ENCODE measurements around the gene THRB. TPM values are rescaled to one million over a fixed set of nuclear protein-coding genes. Genes with fewer than 3 reads are reported as not detected.

The THRB gene
- total and polyA plus RNA-seq, 10 donors = 1.00 to 26.6 (median 16.2) TPM

- intact Hi-C loops (cut with DNase I; ENCODE audit: low total_unique reads) = no loop called here
- 81 to 92% (median 91%) methylated on average over 3 of the region's 3 CpGs for WGBS, 5 donors
- peaks cover 0 to 8% (median 0%) of the 10 kb centered on the region in 6 donors for H3K4me1 ChIP-seq
Observed at GRCh38 chr3:24482096-24482705, 12.4 kb downstream of the THRB start.

GRCh38 chr3:24481193-24481592, 13.5 kb downstream of the THRB start:
- Histone ChIP-seq H3K4me3 (no peak overlapping the region), H3K27ac (no peak overlapping the region), H3K27me3 (replicated peaks in 1 of 7) (no peaks in the 10 kb centered on the region), H3K4me1 (peaks cover 0 to 8% (median 0%) of the 10 kb centered on the region in 6 donors), H3K36me3 (no peaks in the 10 kb centered on the region), H3K9me3 (no peaks in the 10 kb centered on the region)
- WGBS, 5 donors = 79 to 92% (median 89%) methylated on average over 5 of the region's 5 CpGs
- TF ChIP-seq POLR2A (IDR thresholded peaks at IDR 0.05) = no peak
- no peak for TF ChIP-seq POLR2AphosphoS5 (IDR thresholded peaks at IDR 0.05)
- TF ChIP-seq CTCF (IDR thresholded peaks at IDR 0.05 in 8 of 11, conservative IDR thresholded peaks at IDR 0.05 in 3 of 11) = no peak
- intact Hi-C loops (cut with DNase I; ENCODE audit: low total_unique reads) = no loop called here
- no peak for DNase-seq

More at GRCh38 chr3:24482096-24482705, 12.4 kb downstream of the THRB start:
- Histone ChIP-seq H3K4me3 (no peak overlapping the region), H3K9me3 (no peaks in the 10 kb centered on the region), H3K36me3 (no peaks in the 10 kb centered on the region), H3K27me3 (replicated peaks in 1 of 7) (no peaks in the 10 kb centered on the region), H3K27ac (no peak overlapping the region)
- no peak for DNase-seq
- no peak for TF ChIP-seq POLR2A (IDR thresholded peaks at IDR 0.05)
- TF ChIP-seq POLR2AphosphoS5 (IDR thresholded peaks at IDR 0.05) = no peak
- no peak for TF ChIP-seq CTCF (IDR thresholded peaks at IDR 0.05 in 8 of 11, conservative IDR thresholded peaks at IDR 0.05 in 3 of 11)

- H3K9me3 ChIP-seq = no peaks in the 10 kb centered on the region
- DNase-seq = no peak
- no peak for TF ChIP-seq POLR2AphosphoS5 (IDR thresholded peaks at IDR 0.05)
- TF ChIP-seq CTCF (IDR thresholded peaks at IDR 0.05 in 8 of 11, conservative IDR thresholded peaks at IDR 0.05 in 3 of 11) = no peak
- no peak for TF ChIP-seq POLR2A (IDR thresholded peaks at IDR 0.05)
- H3K27me3 ChIP-seq (replicated peaks in 1 of 7) = no peaks in the 10 kb centered on the region
- H3K4me3 ChIP-seq = no peak overlapping the region
- peaks cover 0 to 4% (median 0%) of the 10 kb centered on the region in 6 donors for H3K4me1 ChIP-seq
- no peak overlapping the region for H3K27ac ChIP-seq
- H3K36me3 ChIP-seq = no peaks in the 10 kb centered on the region
- intact Hi-C loops (cut with DNase I; ENCODE audit: low total_unique reads) = no loop called here
Observed at GRCh38 chr3:24480497-24480896, 14.2 kb downstream of the THRB start.

GRCh38 chr3:24479816-24480215, 14.8 kb downstream of the THRB start:
- no peaks in the 10 kb centered on the region for H3K9me3 ChIP-seq
- TF ChIP-seq POLR2A (IDR thresholded peaks at IDR 0.05) = no peak
- no peak for TF ChIP-seq CTCF (IDR thresholded peaks at IDR 0.05 in 8 of 11, conservative IDR thresholded peaks at IDR 0.05 in 3 of 11)
- TF ChIP-seq POLR2AphosphoS5 (IDR thresholded peaks at IDR 0.05) = no peak
- no peaks in the 10 kb centered on the region for H3K27me3 ChIP-seq (replicated peaks in 1 of 7)
- no peak overlapping the region for H3K27ac ChIP-seq
- H3K4me3 ChIP-seq = no peak overlapping the region
- no peaks in the 10 kb centered on the region for H3K36me3 ChIP-seq
- intact Hi-C loops (cut with DNase I; ENCODE audit: low total_unique reads) = no loop called here
- no peak for DNase-seq
- H3K4me1 ChIP-seq = peaks cover 0 to 4% (median 0%) of the 10 kb centered on the region in 6 donors
